ENCODE measurements around the gene CLDN9. TPM values are rescaled to one million over a fixed set of nuclear protein-coding genes. Genes with fewer than 3 reads are reported as not detected.
A peak's percentile ranks its signal among the peaks of the same experiment; 100 is the strongest.

The CLDN9 gene
- total and polyA plus RNA-seq, 9 of the 15 experiments (the other 6 are each of a cell fraction or from before 2014, with no cell fraction given) = 0.12 to 0.44 (median 0.22) TPM; not detected in 4

GRCh38 chr16:2963723-2964474, 48.8 kb upstream of the CLDN9 start, which contains the start of gene KREMEN2 (continued):
- TF ChIP-seq MAFF (IDR thresholded peaks at IDR 0.05; ENCODE audit: low read length) (no peak), CLOCK (CRISPR knock-in tag; IDR thresholded peaks at IDR 0.05; ENCODE audit: borderline replicate concordance) (no peak), ZNF449 (CRISPR knock-in tag; IDR thresholded peaks at IDR 0.05) (no peak), ARHGAP35 (IDR thresholded peaks at IDR 0.05; ENCODE audit: partially characterized antibody) (no peak), CSDE1 (IDR thresholded peaks at IDR 0.05) (no peak), CAMTA2 (CRISPR knock-in tag; conservative IDR thresholded peaks at IDR 0.05) (no peak), NFIC (IDR thresholded peaks at IDR 0.05) (0 out of 2 replicates have a peak, but pooled peaks have one; percentile 10), ZNF12 (CRISPR knock-in tag; IDR thresholded peaks at IDR 0.05) (no peak), HMGN3 (IDR thresholded peaks at IDR 0.05; ENCODE audit: borderline replicate concordance, extremely low read depth, insufficient read length, low read depth, low read length) (peak; percentile 37), MCM3 (IDR thresholded peaks at IDR 0.05) (no peak), TSHZ1 (CRISPR knock-in tag; IDR thresholded peaks at IDR 0.05) (no peak), YBX1 (IDR thresholded peaks at IDR 0.05) (no peak), ELF1 (tag; IDR thresholded peaks at IDR 0.05) (no peak), NELFE (IDR thresholded peaks at IDR 0.05; ENCODE audit: insufficient read depth, insufficient read length) (no peak), ZNF280B (CRISPR knock-in tag; IDR thresholded peaks at IDR 0.05) (no peak), ETV6 (IDR thresholded peaks at IDR 0.05; ENCODE audit: borderline replicate concordance in 1 of 2, low read depth in 2 of 2, low read length in 1 of 2) (no peak), ETV6 (CRISPR knock-in tag; IDR thresholded peaks at IDR 0.05; ENCODE audit: borderline replicate concordance) (no peak), TOE1 (IDR thresholded peaks at IDR 0.05; ENCODE audit: borderline replicate concordance) (peak; percentile 60; the same call in 1 of the 2 replicates), TOE1 (CRISPR knock-in tag; IDR thresholded peaks at IDR 0.05; ENCODE audit: borderline replicate concordance, low read depth) (no peak)
